PC-3 (cell line): Measurements from ENCODE around the gene MRPS34.

Experiments
- CTCF ChIP-seq: fragments of 300-600 bp; sonication (generic); conservative IDR thresholded peaks from 2 replicates; pipeline ENCODE4 v1.5.1; 2017; ENCODE audit warnings: antibody characterized with exemption, low read depth, mild to moderate bottlenecking, low read length
- EZH2phosphoT487 ChIP-seq: fragments of 300-600 bp; sonication (generic); IDR thresholded peaks from 2 replicates; pipeline ENCODE4 v1.6.1; 2018; ENCODE audit warnings: mild to moderate bottlenecking, antibody characterized with exemption, low read length, borderline replicate concordance

- TF ChIP-seq CTCF (no peak), EZH2phosphoT487 (no peak)
Measured at GRCh38 chr16:1774448-1774780, 1.5 kb upstream of the MRPS34 start.
